NOMO-1 treated with DMSO at 0.1 percent for 48 hours (cell line): Measurements from ENCODE around the gene PGC.

Source experiments
- DNase-seq: peaks from one replicate; lab custom pipeline; 2025; ENCODE audit not compliant: unreplicated experiment; lab: John Stamatoyannopoulos, UW

PGC gene

DNA sequence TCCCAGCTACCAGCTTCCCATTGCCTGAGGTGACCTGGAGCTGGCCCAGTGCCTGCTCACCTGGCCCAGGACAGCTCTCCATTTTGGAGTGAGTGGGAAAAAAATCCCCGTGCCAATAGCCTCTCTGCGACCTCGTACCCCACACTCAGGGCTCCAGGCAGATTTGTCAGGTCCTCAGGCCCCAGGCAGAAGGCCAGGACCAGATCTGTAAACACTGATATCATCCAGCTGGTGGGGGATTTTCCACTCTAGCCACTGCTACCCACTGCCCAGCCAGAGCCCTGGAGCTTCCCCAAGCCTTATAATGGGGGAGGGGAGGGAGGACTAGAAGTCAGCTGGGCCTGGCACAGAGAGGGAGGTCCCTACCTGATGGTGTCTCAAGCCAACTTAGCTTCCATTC lies 1.3 kb upstream of the PGC start:
- no peak for DNase-seq

DNA sequence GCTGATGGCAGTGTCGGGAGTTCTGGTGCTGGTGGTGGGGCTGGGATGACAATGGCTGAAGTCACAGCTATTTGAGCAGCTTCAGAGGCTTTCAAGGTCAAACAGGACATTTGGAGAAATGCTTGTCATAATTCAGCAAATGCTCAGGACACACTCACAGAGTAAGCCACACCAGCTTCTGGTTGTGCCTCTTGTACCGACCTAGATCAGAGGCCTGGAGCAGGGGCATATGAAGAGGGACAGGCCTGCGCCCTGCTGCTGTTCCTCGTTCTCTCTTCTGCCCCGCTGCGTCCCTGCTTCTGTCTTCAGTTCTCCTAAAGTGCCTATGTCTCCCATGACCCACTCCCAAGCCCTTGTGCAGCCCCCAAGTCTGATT lies 893 bp upstream of the PGC start:
- DNase-seq, result no peak

DNA sequence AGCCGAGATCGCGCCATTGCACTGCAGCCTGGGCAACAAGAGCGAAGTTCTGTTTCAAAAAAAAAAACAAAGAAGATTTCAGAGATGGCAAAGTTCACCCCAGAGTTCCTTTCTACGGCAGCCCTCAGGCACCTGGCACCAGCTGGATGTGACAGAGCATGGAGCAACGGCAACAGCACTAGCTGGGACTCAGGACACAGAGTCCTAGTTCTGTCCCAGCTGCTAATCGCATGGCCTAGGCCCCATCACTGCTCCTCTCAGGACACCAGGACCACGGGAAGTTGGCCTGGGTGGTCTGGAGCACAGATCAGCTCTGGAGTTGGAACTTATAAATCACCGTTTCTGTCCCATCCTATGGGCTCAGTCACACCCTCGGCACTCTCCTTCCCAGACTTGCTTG lies 1.1 kb downstream of the PGC start:
- DNase-seq, result no peak

DNA sequence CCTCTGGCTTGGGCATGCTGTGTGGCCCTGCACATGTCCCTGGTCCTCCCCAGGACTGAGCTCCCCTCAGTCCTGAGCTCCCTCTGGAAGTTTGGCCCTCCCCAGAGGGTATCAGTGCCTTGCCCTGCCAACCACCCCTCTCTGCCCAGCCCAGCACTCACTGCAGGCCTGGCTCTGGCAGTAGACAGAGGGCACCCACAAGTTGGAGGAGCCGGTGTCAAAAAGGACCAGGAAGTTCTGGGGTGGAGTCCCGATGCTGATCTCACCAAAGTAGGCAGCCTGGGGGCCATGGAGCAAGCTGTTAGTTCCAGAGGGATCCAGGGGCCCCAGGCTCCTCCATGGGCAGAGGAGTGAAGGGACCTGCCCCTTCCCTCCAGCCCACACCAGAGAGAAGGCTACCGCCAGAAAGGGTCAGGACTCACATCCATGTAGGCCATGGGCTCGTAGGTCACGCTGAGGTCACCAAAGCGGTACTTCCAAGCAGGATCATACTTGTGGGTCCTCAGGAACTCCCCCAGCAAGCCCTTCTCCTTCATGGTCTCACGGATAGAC lies 2.9 kb downstream of the PGC start:
- DNase-seq, result no peak

DNA sequence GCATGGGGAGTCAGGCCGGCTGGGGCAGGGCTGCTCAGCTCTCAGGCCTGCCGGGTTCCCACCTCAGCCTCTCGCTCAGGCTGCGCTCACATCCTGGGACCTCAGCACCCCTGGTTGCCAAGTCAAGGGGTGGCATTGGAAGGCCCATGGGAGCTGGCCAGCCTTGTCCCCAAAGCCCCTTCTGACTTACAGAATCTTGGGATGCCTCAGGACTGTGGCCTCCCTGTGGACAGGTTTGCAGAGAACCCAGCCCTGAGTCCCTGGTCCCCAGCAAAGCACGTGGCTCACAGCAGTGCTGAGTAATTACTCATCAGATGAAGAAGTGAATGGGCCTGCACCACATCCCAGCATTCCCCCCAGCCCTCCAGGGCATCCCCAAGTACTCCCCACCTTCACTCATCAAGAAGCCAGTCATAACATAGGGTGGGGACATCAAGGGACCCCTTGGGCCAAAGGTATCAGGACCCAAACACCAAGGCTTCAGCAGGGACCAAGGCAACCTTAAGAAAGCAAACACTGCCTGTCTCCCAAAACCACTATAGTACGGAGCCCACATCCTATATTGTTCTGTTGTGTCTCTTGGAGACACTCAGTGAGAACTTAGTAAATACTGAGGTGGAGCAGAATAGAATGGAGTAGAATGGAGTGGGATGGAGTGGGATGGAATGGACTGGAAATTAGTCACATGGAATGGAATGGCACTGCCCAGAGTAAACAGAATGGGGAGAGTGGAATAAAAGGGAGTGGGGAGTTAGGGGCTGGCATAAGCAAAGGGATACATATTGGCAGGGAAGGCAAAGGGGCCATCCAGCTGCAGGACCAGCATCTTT lies 3.6 kb downstream of the PGC start:
- DNase-seq, result no peak

DNA sequence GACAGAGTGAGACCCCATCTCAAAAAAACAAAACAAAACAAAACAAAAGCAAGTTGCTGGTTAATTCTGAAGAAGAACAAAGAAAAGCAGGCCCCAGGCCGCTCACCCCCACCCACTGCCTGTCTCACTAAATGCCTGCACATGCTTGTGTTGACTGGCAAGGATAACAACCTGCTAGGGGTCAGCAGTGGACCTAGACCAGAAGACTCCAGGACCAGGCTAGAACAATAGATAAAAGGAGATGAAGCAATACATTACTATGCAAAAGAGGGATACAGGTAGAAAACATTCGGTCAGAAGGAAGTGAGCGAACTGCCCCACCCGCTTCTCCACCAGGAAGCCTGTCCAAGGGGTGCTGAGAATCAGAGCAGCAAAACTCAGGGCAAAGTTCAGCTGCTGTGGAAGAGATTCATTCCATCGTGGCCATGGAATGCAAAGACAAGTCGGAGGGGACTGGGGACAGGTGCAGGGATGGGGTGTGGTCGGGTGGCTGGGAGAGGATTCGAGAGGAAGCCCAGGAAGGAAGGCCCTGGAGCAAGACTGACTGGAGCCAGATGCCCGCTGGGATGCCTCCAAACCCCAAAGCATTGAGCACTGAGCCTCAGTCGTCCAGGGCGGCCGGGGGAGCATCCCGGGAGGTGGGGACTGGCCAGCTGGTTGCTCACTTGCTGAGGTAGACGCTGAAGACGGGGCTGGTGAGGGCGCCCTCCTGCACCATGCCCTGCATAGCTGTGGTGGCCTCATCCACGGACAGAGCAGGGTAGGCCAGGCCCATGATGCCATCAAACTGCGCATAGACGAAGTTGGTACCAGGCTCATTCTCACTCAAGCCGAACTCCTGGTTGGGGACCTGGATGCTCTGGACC lies 5.3 kb downstream of the PGC start:
- DNase-seq, result no peak

DNA sequence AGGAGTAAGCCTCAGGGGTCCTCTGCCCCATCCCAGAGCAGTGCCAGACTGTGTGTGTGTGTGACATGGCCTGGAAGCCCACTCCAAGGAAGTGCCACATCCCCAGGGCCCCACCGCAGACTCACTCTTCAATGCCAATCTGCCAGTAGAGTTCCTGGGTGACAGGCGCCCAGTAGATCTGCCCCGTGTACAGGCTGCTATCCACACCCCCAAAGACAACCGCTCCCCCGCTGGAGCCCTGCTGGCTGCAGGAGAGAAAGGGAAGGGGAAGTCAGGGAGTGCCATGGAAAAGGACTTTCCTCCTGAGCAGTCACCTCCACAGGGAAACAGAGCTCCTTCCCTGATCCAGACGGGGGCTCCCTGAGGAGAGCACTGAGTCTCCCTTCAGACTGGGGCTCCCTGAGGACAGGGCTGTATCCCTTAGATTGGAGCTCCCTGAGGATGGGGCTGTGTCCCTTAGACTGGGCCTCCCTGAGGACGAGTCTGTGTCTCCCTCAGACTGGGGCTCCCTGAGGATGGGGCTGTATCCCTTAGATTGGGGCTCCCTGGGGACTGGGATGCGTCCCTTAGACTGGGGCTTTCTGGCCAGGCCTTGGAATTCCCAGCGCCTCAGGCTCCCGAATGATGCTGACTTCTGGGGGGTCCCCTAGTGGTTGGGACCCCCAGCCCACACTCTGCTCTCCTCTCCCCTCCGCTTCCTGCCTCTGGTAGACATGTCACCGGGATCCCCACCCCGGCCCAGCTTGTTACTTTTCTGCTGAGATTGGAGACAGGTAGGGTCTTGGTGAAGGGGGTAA lies 6.6 kb downstream of the PGC start:
- no peak for DNase-seq

DNA sequence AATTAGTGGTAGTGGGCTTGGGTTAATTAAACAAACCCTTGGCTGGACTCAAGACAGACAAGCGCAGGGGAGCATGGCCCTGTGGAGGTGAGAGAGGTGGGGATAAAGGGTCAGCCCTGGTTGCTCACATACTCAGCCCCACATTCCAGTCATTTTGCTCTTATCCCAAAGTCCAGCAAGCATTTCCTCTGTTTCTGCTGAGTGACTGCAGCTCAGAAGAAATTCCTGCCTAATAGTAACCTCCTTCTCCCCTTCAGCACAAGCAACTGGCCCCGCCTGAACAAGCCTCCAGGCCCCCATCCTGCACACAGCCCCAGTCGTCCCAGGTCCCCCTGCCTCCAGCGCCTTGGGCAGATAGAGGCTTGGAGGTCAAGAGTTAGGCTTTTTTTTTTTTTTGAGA lies 8.2 kb downstream of the PGC start:
- DNase-seq, result no peak

DNA sequence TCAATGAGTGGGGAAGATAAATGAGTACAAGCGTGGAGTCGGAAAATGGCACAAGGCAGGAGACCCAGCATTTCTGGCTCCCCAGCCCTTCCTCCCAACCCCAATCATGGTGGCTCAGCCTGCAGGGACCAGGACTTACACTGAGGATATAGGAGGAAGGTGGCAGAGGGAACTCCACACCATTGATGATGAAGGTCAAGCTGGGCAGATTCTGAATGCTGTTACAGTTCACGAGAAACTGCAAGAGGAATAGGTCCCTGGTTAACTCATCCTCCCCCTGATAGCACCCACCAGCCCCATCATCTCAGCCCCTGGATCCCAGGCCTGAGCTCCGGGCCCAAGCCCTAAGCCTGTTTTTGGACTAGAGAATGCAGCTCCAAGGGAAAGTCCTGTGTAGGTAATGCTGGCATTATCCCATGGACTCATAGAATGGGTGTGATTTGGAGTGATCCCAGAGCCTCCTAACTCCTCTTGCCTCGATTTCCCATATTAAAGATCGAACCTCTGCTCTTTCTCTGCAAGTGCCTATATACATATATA lies 9.5 kb downstream of the PGC start:
- DNase-seq, result no peak

DNA sequence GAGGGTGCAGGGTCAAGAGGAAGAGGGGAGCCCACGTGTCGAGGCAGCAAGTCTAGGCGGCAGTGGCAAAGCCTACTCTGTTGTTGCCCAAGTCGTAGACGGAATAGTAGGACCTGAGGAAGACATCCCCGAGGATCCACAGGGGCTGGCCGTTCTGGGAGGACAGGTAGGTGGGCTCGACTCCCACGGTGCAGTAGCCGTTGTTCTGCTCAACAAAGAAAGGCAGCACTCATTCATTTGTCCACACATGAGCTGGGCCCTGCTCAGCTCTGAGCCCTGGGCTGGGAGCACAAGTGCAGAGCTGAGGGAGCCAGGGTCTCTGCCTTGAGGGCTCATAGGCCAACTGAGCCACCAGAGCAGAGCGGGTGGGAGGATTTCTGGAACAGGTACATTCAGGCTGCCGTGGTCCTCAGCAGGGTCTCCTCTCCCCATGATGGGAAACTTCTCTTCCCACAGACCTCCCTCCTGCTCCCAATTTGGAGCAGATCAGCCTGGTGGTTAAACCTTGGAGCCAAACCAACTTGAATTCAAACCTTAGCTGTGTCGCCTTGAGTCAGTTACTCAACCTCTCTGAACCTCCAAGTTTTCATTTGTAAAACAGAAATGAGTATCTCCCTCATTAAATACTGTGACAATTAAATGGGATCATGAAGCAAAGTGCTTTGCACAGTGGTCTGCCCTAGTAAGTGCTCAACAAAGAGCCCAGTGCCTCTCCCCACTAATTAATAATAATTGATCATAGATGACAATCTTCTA lies 10.2 kb downstream of the PGC start:
- DNase-seq, result no peak

DNA sequence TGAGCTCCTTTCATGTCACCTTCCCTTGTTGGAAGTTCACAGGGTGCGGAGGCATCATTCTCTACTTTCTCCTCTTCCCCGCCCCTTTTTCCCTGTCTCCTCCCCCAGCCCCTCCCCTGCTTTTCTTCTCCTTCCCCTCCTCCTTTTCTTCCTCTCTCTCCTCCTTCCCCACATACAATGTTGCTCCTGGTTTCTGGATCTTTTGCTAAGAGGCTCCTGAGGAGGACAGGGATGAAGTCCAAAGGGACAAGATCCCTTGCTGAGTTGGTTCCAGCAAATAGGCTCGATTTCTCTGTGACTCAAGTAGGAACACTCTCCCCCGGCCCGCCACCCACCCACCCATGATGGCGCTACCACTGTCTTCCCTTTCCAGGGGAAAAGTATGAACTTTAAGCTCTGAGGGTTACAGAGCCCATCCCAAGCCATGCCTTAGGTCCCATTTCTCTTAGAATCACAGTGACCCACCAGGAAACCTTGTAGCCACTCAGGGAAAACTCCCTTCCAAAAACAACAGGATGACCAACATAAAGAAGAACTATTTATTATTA lies 10.9 kb downstream of the PGC start:
- no peak for DNase-seq

DNA sequence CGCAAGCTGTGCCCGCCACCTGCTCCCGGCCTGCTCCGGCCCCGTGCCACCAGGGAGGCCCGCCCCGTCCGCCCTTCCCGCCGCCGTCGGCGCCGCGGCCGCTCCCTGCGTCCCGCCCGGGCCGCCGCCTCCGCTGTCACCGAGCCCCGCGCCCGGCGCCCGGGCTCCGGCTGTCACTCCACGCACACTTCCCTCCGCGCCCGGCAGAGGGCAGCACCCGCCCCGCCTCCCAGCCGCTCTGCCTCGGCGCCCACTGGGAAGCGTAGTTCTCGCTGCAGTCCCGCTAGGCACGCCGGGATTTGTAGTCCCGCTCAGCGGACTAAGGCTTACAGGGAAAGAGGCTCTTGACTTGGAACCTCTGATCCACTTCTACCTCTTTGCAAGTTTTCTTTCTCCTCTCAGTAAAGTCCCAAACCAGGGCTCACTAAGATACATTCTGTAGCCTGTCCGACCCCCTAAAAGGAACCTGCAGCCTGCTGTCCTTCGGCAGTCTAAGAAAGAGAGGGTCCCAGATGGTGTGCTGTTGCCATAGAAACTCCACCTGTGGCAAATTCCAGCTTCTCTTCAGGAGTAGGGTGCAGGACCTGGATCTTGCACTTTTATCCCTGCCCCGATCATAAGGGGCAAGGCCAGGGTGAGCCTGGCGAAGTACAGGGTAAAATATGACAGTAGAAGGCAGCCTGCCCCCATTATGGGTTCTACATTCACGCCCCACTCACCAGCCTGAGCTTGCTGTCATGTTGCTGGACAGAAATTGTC lies 11.6 kb downstream of the PGC start, which contains the start of gene TFEB:
Gene TFEB, minus strand, starts transcription at position 182 of the 759 bp plus-strand sequence. CDS start 44,395 bp downstream, outside the sequence.
- peak; percentile 87 for DNase-seq

DNA sequence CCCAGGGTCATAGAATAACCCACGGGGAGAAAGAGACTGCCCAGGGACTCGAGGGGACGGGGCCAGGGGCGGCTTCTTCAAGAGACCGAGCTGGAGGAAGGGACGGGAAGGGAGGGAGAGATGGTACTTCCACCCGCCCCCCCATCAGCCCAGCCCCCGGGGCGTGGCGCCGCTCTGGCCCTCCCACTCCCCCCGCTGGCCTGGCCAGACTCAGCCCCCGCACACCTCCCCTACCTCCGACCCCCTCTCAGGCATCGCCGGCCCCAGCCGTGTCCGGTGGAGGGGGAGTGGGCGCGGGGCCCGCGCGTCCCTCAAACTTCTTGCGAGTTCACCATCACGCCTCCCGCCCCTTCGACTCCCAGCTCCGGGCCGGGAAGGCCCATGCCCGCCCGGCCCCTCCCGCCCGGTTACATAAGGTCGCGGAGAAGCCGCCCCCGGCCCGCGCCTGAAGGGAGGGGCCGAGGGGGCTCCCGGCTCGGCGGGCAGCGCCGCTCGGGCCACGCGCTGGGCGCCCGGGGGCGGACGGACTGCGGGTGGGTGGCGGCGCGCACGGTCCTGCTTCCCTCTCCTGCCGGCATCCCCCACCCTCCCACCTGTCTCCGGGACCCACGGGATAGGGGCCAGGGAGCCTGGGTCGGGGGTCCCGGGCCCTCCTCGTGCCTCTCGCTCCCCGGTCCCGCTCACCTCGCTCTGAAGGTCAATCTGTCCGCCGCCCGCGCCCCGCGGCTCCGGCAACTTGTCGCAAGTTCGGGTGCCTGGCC lies 12.4 kb downstream of the PGC start:
- DNase-seq, result peak; percentile 44

DNA sequence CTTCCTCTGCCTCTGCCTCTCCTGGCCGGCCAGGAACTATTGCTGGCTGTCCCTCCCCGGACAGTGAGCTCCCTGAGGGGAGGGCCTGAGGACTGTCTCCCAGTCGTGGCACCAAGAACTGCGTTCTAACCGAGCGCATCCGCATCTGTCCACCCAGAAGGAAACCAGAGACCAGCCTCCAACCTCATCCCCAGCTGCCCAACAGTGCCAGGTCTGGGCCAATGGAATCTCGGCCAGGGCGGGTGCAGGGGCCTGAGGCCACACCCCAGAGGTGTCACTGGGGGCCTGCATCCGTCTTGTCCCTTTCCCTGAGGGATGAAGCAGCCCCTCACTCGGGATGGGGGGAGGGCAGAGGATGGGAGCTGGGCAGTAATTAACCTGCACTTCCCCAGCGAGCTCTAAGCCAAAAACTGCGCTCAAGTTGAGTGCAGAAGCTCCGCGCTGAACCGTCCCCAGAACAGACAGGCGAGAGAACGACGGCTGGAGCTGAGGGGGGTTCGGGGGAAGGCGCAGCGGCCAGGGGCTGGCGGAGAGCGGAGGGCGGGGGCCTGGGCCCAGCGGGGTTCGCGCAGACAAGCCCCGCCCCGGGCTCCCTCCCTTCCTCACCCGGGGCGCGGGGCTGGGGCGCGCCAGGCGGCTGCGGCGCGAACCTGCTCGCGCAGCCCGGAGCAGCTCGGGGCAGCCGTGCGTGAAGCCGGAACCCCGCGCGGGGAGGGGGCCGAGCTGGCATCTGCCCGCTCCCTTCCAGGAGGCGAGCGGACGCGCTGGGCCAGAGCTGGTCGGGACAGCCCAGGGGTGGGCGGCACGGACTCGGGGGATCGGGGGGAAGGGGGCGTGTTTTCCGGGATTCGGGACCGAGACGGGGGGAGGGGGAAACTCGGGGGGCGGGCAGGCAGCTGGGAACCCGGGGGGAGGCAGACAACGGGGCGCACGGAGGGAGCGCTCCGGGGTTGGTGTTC lies 13.2 kb downstream of the PGC start:
- peak; percentile 69 for DNase-seq

DNA sequence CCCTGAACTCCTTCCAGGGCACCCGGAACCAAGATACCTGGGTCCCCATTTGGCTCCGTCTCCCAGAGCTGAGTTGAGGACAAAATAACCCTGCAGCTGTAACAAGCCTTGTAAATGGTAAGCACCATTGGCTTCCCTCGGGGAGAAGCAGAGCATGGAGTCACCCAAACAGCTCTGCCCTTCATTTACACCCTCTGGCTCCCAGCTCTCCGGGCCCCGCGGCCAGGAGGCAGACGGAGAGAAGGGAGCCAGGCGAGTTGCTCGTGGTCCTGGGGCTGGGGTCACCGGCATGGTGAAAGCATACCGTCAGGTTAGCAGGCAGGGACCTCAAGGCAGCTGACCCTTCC lies 13.9 kb downstream of the PGC start:
- DNase-seq, result no peak

DNA sequence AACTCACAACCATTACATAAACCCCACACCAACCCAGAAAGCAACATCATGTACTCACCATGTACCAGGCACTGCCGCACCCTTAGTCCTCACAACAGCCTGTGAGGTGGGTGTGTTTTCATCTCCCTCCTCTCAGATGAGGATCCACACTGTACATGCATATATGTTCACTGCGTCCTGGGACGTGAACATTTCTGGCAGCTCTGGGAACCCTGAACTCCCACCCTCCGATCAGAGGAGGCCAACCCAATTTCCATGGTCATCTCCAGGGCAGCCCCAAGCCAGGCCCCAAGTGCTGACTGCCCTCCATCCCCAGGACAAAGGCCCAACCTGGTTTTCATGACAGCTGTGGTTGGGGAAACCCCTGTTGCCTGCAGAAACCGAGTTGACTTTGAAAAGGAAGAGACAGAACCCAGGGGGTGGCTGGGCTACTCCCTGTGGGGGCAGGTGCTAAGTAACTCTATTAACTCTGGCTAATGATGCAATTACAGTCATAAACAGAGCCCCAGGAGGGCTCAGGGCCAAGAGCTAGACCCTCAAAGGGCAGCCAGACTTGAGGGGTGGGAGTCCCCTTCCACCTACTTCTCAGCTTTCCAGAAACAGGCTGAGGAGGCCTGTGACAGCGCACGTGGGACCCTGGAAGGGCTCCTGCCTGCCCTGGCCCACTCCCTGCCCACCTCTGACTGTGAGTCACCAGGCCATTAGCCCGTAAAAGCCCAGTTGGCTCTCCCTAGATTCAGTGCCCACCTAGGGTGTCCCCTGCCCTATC lies 14.4 kb downstream of the PGC start:
- DNase-seq, result no peak

DNA sequence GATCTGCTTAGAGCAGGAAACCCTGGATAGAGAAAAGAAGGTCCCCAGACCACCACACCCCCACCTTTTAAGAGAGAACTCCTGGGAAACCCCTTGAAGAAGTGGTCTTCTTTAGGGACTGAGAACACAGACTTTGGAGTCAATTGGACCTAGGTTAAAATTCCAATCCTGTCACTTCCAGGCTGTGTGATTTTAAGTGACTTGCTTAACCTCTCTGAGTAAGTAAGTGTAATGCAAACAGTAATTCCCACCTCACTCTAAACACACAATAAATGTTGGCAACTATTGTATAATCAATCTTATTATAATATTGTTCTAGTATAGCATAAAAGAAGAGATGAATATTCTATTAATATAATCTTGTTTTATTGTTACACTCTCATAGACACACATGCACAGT lies 15.0 kb downstream of the PGC start:
- DNase-seq, result no peak
